Muscle layer of duodenum (tissue), 2 donors: ENCODE measurements around the gene CCDC97.
"Not testable (repeated sequence)": the region's sequence is repeated elsewhere in the genome, so short reads cannot be mapped to it uniquely, and the experiment has no call there.

Experiments used
- H3K27ac ChIP-seq: one replicate; pipeline ENCODE4 v1.7.0; 2013; ENCODE audit warnings: mild to moderate bottlenecking, low read length
- H3K27me3 ChIP-seq: one replicate; pipeline ENCODE4 v1.7.0; 2013; ENCODE audit warnings: low read depth, mild to moderate bottlenecking, control low read depth, low read length
- H3K36me3 ChIP-seq, 2 donors: one replicate each; pipeline ENCODE4 v1.7.0; 2013; ENCODE audit warnings: low read length in 2 of 2, control low read depth in 1 of 2, mild to moderate bottlenecking in 1 of 2; ENCODE audit not compliant: insufficient read depth in 2 of 2, control insufficient read depth in 1 of 2
- H3K4me1 ChIP-seq, 2 donors: one replicate each; pipeline ENCODE4 v1.7.0; 2013; ENCODE audit warnings: low read length in 2 of 2, mild to moderate bottlenecking in 2 of 2, control low read depth in 1 of 2, moderate library complexity in 1 of 2; ENCODE audit not compliant: insufficient read depth in 2 of 2, control insufficient read depth in 1 of 2
- H3K4me3 ChIP-seq, 2 donors: one replicate each; pipeline ENCODE4 v1.7.0; 2013; ENCODE audit warnings: low read length in 2 of 2, low read depth in 1 of 2, mild to moderate bottlenecking in 1 of 2
- H3K9me3 ChIP-seq, 2 donors: one replicate each; pipeline ENCODE4 v1.7.0; 2013; ENCODE audit warnings: low read length in 2 of 2, control low read depth in 1 of 2, mild to moderate bottlenecking in 1 of 2; ENCODE audit not compliant: control insufficient read depth in 1 of 2
- donor health status: healthy.

Gene CCDC97

GRCh38 chr19:41274802-41275201 is 35.2 kb upstream of the CCDC97 start:
- no peaks in the 10 kb centered on the region for H3K4me1 ChIP-seq
- H3K27ac ChIP-seq: no peak overlapping the region
- no peaks in the 10 kb centered on the region for H3K9me3 ChIP-seq
- no peaks in the 10 kb centered on the region for H3K27me3 ChIP-seq
- H3K36me3 ChIP-seq: peaks cover 77 to 90% of the 10 kb centered on the region in 2 donors
- H3K4me3 ChIP-seq: no peak overlapping the region

GRCh38 chr19:41276231-41276630 is 33.7 kb upstream of the CCDC97 start:
- H3K9me3 ChIP-seq: no peaks in the 10 kb centered on the region
- H3K4me1 ChIP-seq: no peaks in the 10 kb centered on the region
- no peak overlapping the region for H3K4me3 ChIP-seq
- H3K27me3 ChIP-seq: no peaks in the 10 kb centered on the region
- H3K27ac ChIP-seq: no peak overlapping the region
- H3K36me3 ChIP-seq: peaks cover 85 to 96% of the 10 kb centered on the region in 2 donors

DNA sequence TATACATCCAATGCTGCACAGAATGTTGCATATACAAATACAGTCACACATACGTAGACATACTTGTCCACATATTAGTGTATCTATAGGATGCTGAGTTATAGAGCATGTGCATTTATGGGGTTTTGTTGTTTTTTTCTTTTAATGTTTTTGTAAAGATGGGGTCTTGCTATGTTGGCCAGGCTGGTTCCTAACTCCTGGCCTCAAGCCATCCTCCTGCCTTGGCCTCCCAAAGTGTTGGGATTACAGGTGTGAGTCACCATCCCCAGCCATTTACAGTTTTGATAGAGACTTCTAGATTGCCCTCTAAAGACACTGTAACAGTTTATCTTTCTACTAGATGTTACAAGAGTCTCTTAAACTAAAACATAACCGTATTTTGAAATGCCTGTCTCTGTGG is 31.5 kb upstream of the CCDC97 start:
- Histone ChIP-seq H3K9me3 (no peaks in the 10 kb centered on the region), H3K36me3 (peaks cover 72 to 94% of the 10 kb centered on the region in 2 donors), H3K4me1 (no peaks in the 10 kb centered on the region)

GRCh38 chr19:41288673-41289530 is 21.1 kb upstream of the CCDC97 start:
- H3K27me3 ChIP-seq: no peaks in the 10 kb centered on the region
- no peak overlapping the region for H3K27ac ChIP-seq
- peaks cover 52 to 71% of the 10 kb centered on the region in 2 donors for H3K36me3 ChIP-seq
- no peak overlapping the region for H3K4me3 ChIP-seq
- H3K9me3 ChIP-seq: no peaks in the 10 kb centered on the region
- peaks cover 0 to 7% of the 10 kb centered on the region in 2 donors for H3K4me1 ChIP-seq

More for the DNA sequence above, 31.5 kb upstream of the CCDC97 start:
- Histone ChIP-seq H3K27me3 (no peaks in the 10 kb centered on the region), H3K27ac (no peak overlapping the region), H3K4me3 (no peak overlapping the region)

GRCh38 chr19:41289814-41290213 is 20.2 kb upstream of the CCDC97 start:
- not testable (repeated sequence) for H3K27me3 ChIP-seq, H3K9me3 ChIP-seq, H3K27ac ChIP-seq, H3K4me3 ChIP-seq, H3K4me1 ChIP-seq
- peaks cover 58 to 71% of the 10 kb centered on the region in 2 donors for H3K36me3 ChIP-seq

- H3K4me1 ChIP-seq: peaks cover 25 to 35% of the 10 kb centered on the region in 2 donors
- H3K27ac ChIP-seq: no peak overlapping the region
- H3K27me3 ChIP-seq: no peaks in the 10 kb centered on the region
- peaks cover 67 to 84% of the 10 kb centered on the region in 2 donors for H3K36me3 ChIP-seq
- H3K9me3 ChIP-seq: no peaks in the 10 kb centered on the region
- no peak overlapping the region for H3K4me3 ChIP-seq
Observed at GRCh38 chr19:41294393-41294792, 15.6 kb upstream of the CCDC97 start.

DNA sequence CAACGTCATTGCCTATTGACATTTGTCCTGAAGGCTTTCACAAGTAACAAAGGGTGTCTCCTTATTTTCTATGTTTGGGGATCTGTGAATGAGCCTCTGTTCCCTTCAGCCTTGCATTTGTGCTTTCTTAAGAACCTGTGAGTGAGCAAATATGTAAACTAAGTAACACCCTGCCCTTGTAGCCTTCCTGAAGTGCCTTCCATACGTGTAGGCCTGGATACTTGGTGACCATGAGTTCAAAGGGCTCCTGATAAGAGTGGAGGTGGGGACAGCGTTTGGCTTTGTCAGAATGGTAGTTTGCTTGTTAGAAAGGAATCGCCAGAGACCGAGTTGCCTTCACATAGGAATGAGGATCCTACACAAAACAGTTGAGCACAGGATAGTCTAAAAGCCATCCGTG is 14.5 kb upstream of the CCDC97 start:
- Histone ChIP-seq H3K27ac (peak overlapping the region; percentile 11), H3K27me3 (no peaks in the 10 kb centered on the region), H3K36me3 (peaks cover 66 to 80% of the 10 kb centered on the region in 2 donors), H3K4me3 (no peak overlapping the region), H3K4me1 (peaks cover 32 to 46% of the 10 kb centered on the region in 2 donors), H3K9me3 (no peaks in the 10 kb centered on the region)

DNA sequence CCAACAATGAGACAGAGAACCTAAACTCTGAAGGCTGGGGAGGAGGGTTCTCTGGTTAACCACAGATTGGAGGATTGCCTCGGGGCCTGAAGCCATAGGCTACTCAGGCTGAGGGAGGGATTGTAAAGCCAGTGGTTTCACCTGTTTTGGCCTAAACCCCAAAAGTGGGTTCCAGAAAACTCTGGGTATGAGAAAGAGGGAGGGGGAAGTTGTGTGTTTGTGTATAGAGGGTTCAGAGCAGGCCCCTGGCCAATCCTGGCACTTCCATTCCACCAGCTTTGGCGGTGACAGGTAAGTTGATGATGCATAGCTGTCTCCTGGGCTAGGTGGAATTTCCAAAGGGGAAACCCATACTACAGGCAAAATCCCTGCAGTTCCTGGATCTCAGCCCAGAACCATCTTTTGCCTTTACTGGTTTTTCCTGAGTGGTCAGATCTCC is 13.5 kb upstream of the CCDC97 start:
- Histone ChIP-seq H3K27me3 (no peaks in the 10 kb centered on the region), H3K4me1 (peaks cover 33 to 52% of the 10 kb centered on the region in 2 donors), H3K4me3 (no peak overlapping the region), H3K36me3 (peaks cover 71 to 79% of the 10 kb centered on the region in 2 donors), H3K27ac (peak overlapping the region; percentile 82), H3K9me3 (no peaks in the 10 kb centered on the region)

GRCh38 chr19:41297628-41298347 is 12.2 kb upstream of the CCDC97 start:
- Histone ChIP-seq H3K9me3 (no peaks in the 10 kb centered on the region), H3K27me3 (no peaks in the 10 kb centered on the region), H3K4me3 (no peak overlapping the region), H3K4me1 (peaks cover 33 to 52% of the 10 kb centered on the region in 2 donors), H3K27ac (peak overlapping the region; percentile 82), H3K36me3 (peaks cover 69 to 74% of the 10 kb centered on the region in 2 donors)

GRCh38 chr19:41298348-41298964 is 11.5 kb upstream of the CCDC97 start:
- peaks cover 69 to 73% of the 10 kb centered on the region in 2 donors for H3K36me3 ChIP-seq
- peak overlapping the region; percentile 82 for H3K27ac ChIP-seq
- H3K9me3 ChIP-seq: no peaks in the 10 kb centered on the region
- H3K27me3 ChIP-seq: no peaks in the 10 kb centered on the region
- no peak overlapping the region for H3K4me3 ChIP-seq
- peaks cover 33 to 52% of the 10 kb centered on the region in 2 donors for H3K4me1 ChIP-seq
